GM18517 (cell line): ENCODE results near the gene USP12.
"Not testable (repeated sequence)": the region's sequence is repeated elsewhere in the genome, so short reads cannot be mapped to it uniquely, and the experiment has no call there.

Experiments used
- ATAC-seq: cut with Tn5 transposase; IDR thresholded peaks from one replicate; pipeline ENCODE4 v1.9.1; 2021; ENCODE audit warnings: mild to moderate bottlenecking, moderate library complexity; ENCODE audit not compliant: unreplicated experiment

USP12 gene

GRCh38 chr13:27080018-27080948 lies 91.3 kb downstream of the USP12 start:
- ATAC-seq: no peak

DNA sequence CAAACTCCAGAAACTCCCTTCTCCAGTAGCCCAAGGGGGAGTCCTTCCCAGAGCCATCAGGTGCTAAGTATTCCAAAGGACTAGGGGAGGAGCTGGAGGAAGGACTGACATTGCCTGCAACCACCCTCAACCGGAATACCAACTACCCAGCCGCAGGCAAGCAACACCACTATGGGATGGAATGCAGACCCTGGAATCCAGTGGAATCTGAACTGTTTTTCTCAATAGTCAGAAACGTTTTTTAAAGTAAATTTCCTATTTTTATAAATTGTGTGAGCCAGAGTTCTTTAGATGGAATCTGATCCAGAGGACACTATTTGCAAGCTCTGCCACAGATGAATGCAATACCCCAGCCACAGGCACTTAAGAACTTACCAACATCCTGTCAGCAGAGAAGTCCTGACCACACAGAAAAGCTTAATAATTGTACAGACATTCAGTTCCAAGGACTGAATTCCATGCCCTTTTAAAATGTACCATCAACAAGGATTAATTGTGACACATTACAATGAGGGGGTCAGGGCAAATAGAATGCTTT lies 92.1 kb downstream of the USP12 start:
- no peak for ATAC-seq

DNA sequence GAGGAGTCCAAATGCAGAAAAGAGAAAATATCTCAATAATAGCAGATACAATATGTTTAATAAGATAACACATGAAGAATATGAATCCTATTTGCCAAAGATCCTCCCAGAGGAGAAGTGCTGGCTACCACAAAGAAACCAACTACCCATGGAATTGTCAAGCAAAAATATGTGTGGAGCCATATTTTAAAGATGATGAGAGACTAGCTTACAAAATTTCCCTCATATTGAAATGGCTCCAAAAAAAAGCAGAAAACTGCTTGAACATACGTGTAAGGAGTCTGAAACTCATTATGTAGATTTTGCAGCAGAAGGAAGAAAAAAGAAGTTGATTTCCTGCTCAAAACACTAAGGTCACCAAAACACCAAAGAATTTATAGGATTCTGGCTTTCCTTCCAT lies 94.2 kb downstream of the USP12 start:
- no peak for ATAC-seq

DNA sequence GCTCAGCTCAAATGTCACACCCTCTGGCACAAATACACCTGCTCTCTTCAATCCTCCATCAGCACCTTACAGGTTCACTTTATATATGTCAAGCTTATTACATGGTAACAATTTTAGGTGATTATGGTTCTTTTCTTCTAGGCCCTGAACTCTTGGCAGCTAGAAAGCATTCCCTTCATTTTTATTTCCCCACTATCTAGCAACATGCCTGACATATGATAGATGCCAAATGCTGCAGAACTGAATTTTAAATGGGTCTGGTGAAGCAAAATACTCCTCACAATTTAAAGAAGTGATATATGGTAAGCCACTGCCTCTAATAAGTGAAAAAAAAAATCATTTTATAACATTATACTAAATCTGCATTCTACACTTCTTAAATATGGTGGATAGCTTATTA lies 95.2 kb downstream of the USP12 start:
- ATAC-seq: no peak

GRCh38 chr13:27073186-27073585 lies 98.4 kb downstream of the USP12 start:
- ATAC-seq: no peak

- not testable (repeated sequence) for ATAC-seq
Measured at GRCh38 chr13:27066123-27066522, 105.5 kb downstream of the USP12 start.

- ATAC-seq: no peak
Measured at GRCh38 chr13:27065582-27065981, 106.0 kb downstream of the USP12 start.

DNA sequence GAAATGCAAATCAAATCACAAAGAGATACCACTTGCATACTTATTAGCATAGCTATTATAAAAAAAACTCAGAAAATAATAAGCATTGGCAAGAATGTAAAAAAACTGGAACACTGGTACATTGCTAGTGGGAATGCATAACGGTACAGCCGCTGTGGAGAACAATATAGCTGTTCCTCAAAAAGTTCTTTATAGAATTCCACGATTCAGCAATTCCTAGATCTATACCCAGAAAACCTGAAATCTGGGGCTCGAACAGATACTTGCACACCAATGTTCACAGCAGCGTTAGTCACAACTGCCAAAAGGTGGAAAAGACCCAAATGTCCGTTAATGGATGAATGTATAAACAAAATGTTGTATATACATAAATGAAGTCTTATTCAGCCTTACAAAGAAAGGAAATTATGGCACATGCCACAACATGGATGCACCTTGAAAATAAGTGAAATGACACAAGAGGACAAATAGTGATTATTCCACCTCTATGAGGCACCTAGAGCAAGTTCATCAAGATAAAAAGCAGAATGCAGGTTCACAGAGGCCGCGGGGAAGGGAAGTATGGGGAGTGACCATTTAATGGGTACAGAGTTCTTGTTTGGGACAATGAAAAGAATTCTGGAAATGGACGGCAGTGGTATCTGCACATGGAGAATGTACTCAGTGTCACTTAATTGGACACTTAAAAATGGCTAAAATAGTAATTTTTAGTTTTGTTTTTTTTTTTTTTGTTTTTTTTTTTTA lies 107.2 kb downstream of the USP12 start:
- ATAC-seq: no peak

DNA sequence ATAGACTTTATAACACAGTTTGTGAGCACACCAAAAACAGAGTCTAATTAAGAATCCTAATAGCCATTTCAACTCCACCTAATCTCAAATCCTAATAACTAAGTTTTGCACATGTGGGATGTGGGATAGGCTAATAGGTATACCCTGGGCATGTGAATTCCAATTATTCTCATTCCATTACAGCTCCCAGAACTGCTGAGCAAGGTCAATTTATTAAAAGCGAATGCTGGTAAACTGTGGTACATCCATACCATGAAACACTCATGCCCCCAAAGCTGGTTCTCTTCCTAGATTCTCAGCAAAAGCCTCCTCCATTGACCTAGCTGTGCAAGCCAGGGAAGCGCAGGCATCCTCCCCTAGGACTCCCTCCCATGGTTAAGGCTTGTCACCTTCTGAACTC lies 113.8 kb downstream of the USP12 start:
- ATAC-seq: no peak

- no peak for ATAC-seq
Measured at GRCh38 chr13:27055526-27055925, 116.1 kb downstream of the USP12 start.

DNA sequence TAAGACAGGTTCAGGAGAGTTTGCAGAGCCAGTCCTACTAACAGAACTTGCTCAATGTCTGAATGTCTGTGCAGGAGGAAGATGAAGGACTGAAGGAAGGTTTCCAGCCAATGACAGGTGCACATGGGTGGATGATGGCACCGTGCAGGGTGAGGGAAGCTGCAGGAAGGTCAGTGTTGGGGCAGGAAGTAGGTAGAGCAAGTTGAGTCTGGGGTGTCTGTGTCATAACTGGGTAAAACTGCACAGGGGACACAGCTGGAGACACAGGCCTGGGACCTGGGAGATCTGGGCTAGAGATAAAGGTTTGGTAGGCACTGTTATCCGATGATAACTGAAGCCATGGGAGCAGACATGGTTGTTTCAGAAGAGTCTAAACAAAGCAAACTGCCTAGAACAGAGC lies 116.9 kb downstream of the USP12 start:
- ATAC-seq: no peak

- ATAC-seq: no peak
Measured at GRCh38 chr13:27053902-27054595, 117.6 kb downstream of the USP12 start.

DNA sequence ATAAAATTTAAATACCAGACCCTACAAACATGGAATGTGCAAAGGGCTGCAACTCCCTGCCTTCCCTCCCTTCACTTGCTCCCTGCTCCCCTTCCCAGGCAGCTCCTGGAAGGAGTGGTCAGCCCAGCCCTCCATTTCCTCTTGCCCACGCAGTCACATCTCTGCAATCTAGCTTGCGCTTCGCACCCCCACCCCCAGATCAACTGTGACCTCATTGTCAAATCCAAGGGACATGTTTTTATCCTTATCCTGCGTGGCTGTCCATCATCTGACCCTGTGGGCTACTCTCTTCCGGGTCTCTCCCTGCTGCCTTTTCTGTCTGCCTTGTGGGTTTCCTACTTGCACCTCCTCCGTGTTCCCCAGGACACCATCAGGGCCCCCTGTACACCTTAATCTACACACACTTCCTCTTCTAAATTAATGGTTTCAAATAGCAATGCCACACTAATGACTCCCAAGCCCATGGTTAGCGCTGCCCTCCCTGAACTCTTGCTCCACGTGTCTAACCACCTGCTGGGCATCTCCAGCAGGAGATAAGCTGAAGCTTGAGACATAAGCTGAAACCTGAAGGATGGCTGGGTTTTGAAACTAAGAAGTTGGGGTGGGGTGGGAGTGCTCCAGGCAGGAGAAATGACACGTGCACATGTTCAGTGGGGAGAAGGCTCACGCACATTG lies 118.3 kb downstream of the USP12 start:
- no peak for ATAC-seq

- no peak for ATAC-seq
Measured at GRCh38 chr13:27052551-27053208, 118.9 kb downstream of the USP12 start.

- ATAC-seq: no peak
Measured at GRCh38 chr13:27047081-27047480, 124.5 kb downstream of the USP12 start.

GRCh38 chr13:27044837-27045570 lies 126.6 kb downstream of the USP12 start:
- ATAC-seq: no peak

DNA sequence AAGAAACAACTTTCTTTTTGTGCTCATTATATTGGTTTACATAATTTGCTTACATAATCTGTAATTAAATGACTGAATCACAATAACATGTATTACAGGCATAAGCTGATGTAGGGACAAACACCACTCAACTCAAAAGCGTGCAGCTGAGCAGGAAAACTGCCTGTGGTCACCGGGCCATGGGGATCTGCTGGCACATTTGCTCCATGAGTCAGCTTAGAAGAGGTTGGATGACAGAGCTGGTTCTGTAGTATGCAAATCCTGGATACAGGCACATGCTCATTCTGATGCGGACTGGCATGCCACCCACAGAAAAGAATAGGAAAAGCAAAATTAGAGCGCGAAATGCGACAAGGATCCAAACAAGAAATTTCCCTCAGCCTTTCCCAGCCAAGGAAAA lies 128.6 kb downstream of the USP12 start:
- ATAC-seq: no peak

- no peak for ATAC-seq
Measured at GRCh38 chr13:27041341-27041740, 130.3 kb downstream of the USP12 start.

DNA sequence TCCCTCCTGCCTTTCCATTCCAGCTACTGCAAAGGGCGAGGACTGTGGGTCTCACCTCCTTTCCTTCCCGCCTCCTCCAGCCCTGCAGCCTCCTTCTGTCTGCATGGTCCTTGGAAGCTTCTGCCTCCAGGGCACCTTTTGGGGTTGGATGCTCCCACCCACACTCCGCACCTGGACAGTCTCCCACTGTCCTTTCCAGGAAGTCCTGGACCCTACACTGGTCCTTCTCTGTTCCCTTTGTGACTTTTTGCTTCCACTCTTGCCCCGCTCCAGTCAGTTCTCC lies 130.8 kb downstream of the USP12 start:
- ATAC-seq: no peak
